DOHH2 (cell line): ENCODE results near the gene LCMT1.
"Not testable (repeated sequence)": the region's sequence is repeated elsewhere in the genome, so short reads cannot be mapped to it uniquely, and the experiment has no call there.

Experiments used
- H3F3A ChIP-seq: fragments of 200-600 bp; sonication (generic), shearing (Covaris generic); 2 replicates; pipeline ENCODE4 v1.6.0; 2016; ENCODE audit warnings: antibody characterized with exemption, mild to moderate bottlenecking; ENCODE audit not compliant: control insufficient read depth, insufficient read depth
- H3K27ac ChIP-seq: fragments of 200-600 bp; sonication (generic); 2 replicates; pipeline ENCODE4 v1.5.1; 2014; ENCODE audit warnings: low read depth, mild to moderate bottlenecking, low read length, moderate library complexity
- H3K27me3 ChIP-seq: fragments of 200-600 bp; sonication (generic); 2 replicates; pipeline ENCODE4 v1.6.1; 2014; ENCODE audit warnings: mild to moderate bottlenecking, low read length, mixed read lengths; ENCODE audit not compliant: control insufficient read depth
- H3K36me3 ChIP-seq: fragments of 200-600 bp; sonication (generic); 2 replicates; pipeline ENCODE4 v1.6.1; 2014; ENCODE audit warnings: mild to moderate bottlenecking, low read length, moderate library complexity, mixed read lengths; ENCODE audit not compliant: control insufficient read depth
- H3K4me1 ChIP-seq: fragments of 200-600 bp; sonication (generic); 2 replicates; pipeline ENCODE4 v1.6.1; 2014; ENCODE audit warnings: mild to moderate bottlenecking, low read length, mixed read lengths; ENCODE audit not compliant: control insufficient read depth
- H3K4me2 ChIP-seq: fragments of 200-600 bp; sonication (generic); 2 replicates; pipeline ENCODE4 v1.6.0; 2014; ENCODE audit warnings: mild to moderate bottlenecking, low read length, moderate library complexity
- H3K4me3 ChIP-seq: fragments of 200-600 bp; sonication (generic); 2 replicates; pipeline ENCODE4 v1.5.1; 2014; ENCODE audit warnings: mild to moderate bottlenecking, low read length, mixed read lengths
- H3K79me2 ChIP-seq: fragments of 200-600 bp; sonication (generic); 2 replicates; pipeline ENCODE4 v1.6.1; 2014; ENCODE audit warnings: mild to moderate bottlenecking, low read length, mixed read lengths; ENCODE audit not compliant: control insufficient read depth
- H3K9me2 ChIP-seq: fragments of 200-600 bp; sonication (generic); replicated peaks from 2 replicates; pipeline ENCODE4 v1.6.1; 2014; ENCODE audit warnings: mild to moderate bottlenecking, low read length, mixed read lengths; ENCODE audit not compliant: control insufficient read depth
- H3K9me3 ChIP-seq: fragments of 200-600 bp; sonication (generic); 2 replicates; pipeline ENCODE4 v1.6.1; 2014; ENCODE audit warnings: antibody characterized with exemption, low read length, mixed read lengths; ENCODE audit not compliant: control insufficient read depth, insufficient read depth
- H4K20me1 ChIP-seq: fragments of 200-600 bp; sonication (generic); 2 replicates; pipeline ENCODE4 v1.6.0; 2014; ENCODE audit warnings: low read depth, mild to moderate bottlenecking, antibody characterized with exemption, low read length, moderate library complexity; ENCODE audit not compliant: control insufficient read depth, insufficient read depth
- EZH2phosphoT487 ChIP-seq: fragments of 200-600 bp; sonication (generic); IDR thresholded peaks from 2 replicates; pipeline ENCODE4 v1.6.1; 2017; ENCODE audit warnings: borderline replicate concordance, mild to moderate bottlenecking, antibody characterized with exemption, low read length, moderate library complexity, mixed read lengths
- TF ChIP-seq, protein P1 (sequence below): fragments of 200-600 bp; sonication (generic); IDR thresholded peaks from one replicate; pipeline ENCODE4 v1.5.1; 2014; ENCODE audit warnings: antibody characterized with exemption, mild to moderate bottlenecking, low read depth, low read length; ENCODE audit not compliant: poor library complexity, severe bottlenecking

The LCMT1 gene

DNA sequence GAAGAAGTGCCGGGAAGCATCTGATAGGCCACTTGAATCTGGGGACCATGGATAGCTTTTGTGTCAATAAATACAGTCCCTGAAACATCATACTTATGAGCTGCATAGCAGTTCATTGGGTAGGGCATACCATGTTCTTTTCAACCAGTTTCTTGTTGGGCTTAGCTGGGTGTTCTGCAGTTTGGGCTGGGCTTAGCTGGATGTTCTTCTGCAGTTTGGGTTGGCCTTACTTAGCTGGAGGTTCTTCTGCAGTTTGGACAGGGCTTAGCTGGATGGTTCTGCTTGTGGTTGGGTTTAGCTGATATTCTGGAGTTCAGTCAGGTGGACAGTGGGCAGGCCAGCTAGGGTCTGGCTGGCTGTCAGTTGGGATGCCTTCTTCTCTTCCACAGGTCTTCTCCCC lies 52.1 kb downstream of the LCMT1 start:
- TF ChIP-seq, protein P1, sequence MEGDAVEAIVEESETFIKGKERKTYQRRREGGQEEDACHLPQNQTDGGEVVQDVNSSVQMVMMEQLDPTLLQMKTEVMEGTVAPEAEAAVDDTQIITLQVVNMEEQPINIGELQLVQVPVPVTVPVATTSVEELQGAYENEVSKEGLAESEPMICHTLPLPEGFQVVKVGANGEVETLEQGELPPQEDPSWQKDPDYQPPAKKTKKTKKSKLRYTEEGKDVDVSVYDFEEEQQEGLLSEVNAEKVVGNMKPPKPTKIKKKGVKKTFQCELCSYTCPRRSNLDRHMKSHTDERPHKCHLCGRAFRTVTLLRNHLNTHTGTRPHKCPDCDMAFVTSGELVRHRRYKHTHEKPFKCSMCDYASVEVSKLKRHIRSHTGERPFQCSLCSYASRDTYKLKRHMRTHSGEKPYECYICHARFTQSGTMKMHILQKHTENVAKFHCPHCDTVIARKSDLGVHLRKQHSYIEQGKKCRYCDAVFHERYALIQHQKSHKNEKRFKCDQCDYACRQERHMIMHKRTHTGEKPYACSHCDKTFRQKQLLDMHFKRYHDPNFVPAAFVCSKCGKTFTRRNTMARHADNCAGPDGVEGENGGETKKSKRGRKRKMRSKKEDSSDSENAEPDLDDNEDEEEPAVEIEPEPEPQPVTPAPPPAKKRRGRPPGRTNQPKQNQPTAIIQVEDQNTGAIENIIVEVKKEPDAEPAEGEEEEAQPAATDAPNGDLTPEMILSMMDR, result no peak
- TF ChIP-seq EZH2phosphoT487, result no peak
- Histone ChIP-seq H3F3A (no peaks in the 10 kb centered on the region), H4K20me1 (no peaks in the 10 kb centered on the region), H3K4me2 (no peak overlapping the region), H3K4me1 (no peaks in the 10 kb centered on the region), H3K36me3 (peaks cover 6% of the 10 kb centered on the region), H3K9me2 (no peaks in the 10 kb centered on the region), H3K79me2 (no peaks in the 10 kb centered on the region), H3K27ac (no peak overlapping the region), H3K27me3 (no peaks in the 10 kb centered on the region), H3K4me3 (no peak overlapping the region), H3K9me3 (no peaks in the 10 kb centered on the region)

DNA sequence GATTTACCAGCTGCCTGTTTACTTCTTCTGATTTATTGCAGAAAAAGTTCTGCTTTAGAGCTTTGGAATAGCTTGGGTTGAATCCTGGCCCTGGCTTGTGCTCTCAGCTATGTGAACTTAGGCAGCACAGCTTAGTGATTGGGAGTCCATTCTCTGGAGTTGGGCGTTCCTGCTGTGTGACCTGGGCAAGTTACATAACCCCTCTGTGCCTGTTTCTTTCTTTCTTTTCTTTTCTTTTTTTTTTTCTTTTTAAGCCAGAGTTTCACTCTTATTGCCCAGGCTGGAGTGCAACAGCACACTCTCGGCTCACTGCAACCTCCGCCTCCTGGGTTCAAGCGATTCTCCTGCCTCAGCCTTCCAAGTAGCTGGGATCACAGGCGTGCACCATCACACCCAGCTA lies 53.7 kb downstream of the LCMT1 start:
- Histone ChIP-seq H3K9me2 (no peaks in the 10 kb centered on the region), H3K4me1 (no peaks in the 10 kb centered on the region), H3K36me3 (peaks cover 16% of the 10 kb centered on the region), H3K27me3 (no peaks in the 10 kb centered on the region), H4K20me1 (no peaks in the 10 kb centered on the region), H3K4me2 (no peak overlapping the region), H3K4me3 (no peak overlapping the region), H3K9me3 (no peaks in the 10 kb centered on the region), H3K27ac (no peak overlapping the region), H3F3A (no peaks in the 10 kb centered on the region), H3K79me2 (no peaks in the 10 kb centered on the region)
- no peak for TF ChIP-seq EZH2phosphoT487
- TF ChIP-seq, protein P1, result no peak

DNA sequence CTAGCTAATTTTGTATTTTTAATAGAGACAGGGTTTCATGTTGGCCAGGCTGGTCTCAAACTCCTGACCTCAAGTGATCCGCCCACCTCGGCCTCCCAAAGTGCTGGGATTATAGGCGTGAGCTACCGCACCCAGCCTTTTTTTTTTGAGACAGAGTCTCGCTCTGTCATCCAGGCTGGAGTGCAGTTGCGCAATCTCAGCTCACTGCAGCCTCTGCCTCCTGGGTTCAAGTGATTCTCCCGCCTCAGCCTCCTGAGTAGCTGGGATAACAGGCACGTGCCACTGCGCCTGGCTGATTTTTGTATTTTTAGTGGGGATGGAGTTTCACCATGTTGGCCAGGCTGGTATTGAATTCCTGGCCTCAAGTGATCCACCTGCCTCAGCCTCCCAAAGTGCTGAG lies 56.4 kb downstream of the LCMT1 start:
- H4K20me1 ChIP-seq, H3K9me3 ChIP-seq, H3K4me1 ChIP-seq, H3F3A ChIP-seq, H3K4me2 ChIP-seq, H3K27me3 ChIP-seq, H3K79me2 ChIP-seq, H3K27ac ChIP-seq, H3K9me2 ChIP-seq, H3K4me3 ChIP-seq: not testable (repeated sequence)
- H3K36me3 ChIP-seq, result peaks cover 12% of the 10 kb centered on the region; the same call in 1 of the 2 replicates

DNA sequence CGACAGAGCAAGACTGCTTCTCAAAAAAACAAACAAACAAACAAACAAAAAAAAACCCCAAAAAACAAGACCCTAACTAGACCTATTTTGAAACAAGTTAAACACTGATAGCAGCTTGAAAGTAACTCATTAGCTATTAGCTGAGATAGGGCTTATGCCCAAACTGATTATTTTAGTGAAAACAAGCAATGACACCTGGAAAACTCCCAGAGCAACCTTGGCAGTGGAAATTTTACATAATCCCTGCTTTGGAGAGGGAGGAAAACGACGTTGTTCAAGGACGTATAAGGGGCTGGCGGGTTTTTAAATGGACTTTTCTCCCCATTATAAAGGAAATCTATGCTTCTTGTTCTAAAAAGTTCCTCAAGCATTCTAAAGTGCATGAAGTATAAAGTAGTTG lies 59.8 kb downstream of the LCMT1 start:
- TF ChIP-seq, protein P1, result no peak
- no peak for TF ChIP-seq EZH2phosphoT487
- Histone ChIP-seq H4K20me1 (no peaks in the 10 kb centered on the region), H3K27ac (no peak overlapping the region), H3K79me2 (no peaks in the 10 kb centered on the region), H3K27me3 (no peaks in the 10 kb centered on the region), H3K9me2 (no peaks in the 10 kb centered on the region), H3K4me1 (no peaks in the 10 kb centered on the region), H3K36me3 (peaks cover 12% of the 10 kb centered on the region; the same call in 1 of the 2 replicates), H3K9me3 (no peaks in the 10 kb centered on the region), H3F3A (no peaks in the 10 kb centered on the region), H3K4me3 (no peak overlapping the region), H3K4me2 (no peak overlapping the region)
